HepG2 (cell line): Measurements from ENCODE around the gene ATP5F1A. TPM values are rescaled to one million over a fixed set of nuclear protein-coding genes. Genes with fewer than 3 reads are reported as not detected.
A peak's percentile ranks its signal among the peaks of the same experiment; 100 is the strongest.

Experiments
- AHR ChIP-seq: IDR thresholded peaks from 2 replicates; pipeline ENCODE4 v1.6.1; 2018; ENCODE audit warnings: missing genetic modification reagents, missing compliant biosample characterization
- ARID2 ChIP-seq: sonication (generic); formaldehyde crosslinking; IDR thresholded peaks from 2 replicates; pipeline ENCODE4 v1.8.1; 2022; ENCODE audit warnings: mild to moderate bottlenecking, missing genetic modification reagents, borderline replicate concordance
- ETS1 ChIP-seq: sonication (generic); formaldehyde crosslinking; IDR thresholded peaks from 2 replicates; pipeline ENCODE4 v1.4.0; 2020; ENCODE audit warnings: missing genetic modification reagents
- KDM4B ChIP-seq: sonication (generic); formaldehyde crosslinking; IDR thresholded peaks from 2 replicates; pipeline ENCODE4 v1.4.0; 2020; ENCODE audit warnings: missing genetic modification reagents
- MATR3 ChIP-seq: sonication (generic); formaldehyde crosslinking; IDR thresholded peaks from 2 replicates; pipeline ENCODE4 v1.4.0; 2020; ENCODE audit warnings: missing genetic modification reagents
- MTF2 ChIP-seq: sonication (generic); formaldehyde crosslinking; IDR thresholded peaks from 2 replicates; pipeline ENCODE4 v1.5.0; 2020; ENCODE audit warnings: missing genetic modification reagents, borderline replicate concordance
- NR2F1 ChIP-seq, 2 experiments: fragments of 450-650 bp in 1 of 2; formaldehyde crosslinking in 1 of 2; IDR thresholded peaks; 2 replicates each; pipeline versions ENCODE4 v1.5.0 to v1.6.1; 2016 to 2020; ENCODE audit warnings: mild to moderate bottlenecking in 1 of 2, missing compliant biosample characterization in 1 of 2, missing genetic modification reagents in 1 of 2, moderate library complexity in 1 of 2
- SP2 ChIP-seq: sonication (generic); formaldehyde crosslinking; IDR thresholded peaks from 2 replicates; pipeline ENCODE4 v1.5.1; 2020; ENCODE audit warnings: mild to moderate bottlenecking, missing genetic modification reagents
- TOE1 ChIP-seq: sonication (generic); formaldehyde crosslinking; IDR thresholded peaks from 2 replicates; pipeline ENCODE4 v1.4.0; 2020; ENCODE audit warnings: mild to moderate bottlenecking, missing genetic modification reagents
- ZBTB1 ChIP-seq: sonication (generic); formaldehyde crosslinking; IDR thresholded peaks from 2 replicates; pipeline ENCODE4 v1.4.0; 2020; ENCODE audit warnings: missing genetic modification reagents, borderline replicate concordance
- ZBTB21 ChIP-seq: sonication (generic); formaldehyde crosslinking; IDR thresholded peaks from 2 replicates; pipeline ENCODE4 v1.4.0; 2020; ENCODE audit warnings: missing genetic modification reagents
- ZBTB39 ChIP-seq: sonication (generic); formaldehyde crosslinking; IDR thresholded peaks from 2 replicates; pipeline ENCODE4 v1.5.0; 2020; ENCODE audit warnings: missing genetic modification reagents
- ZBTB42 ChIP-seq: sonication (generic); formaldehyde crosslinking; IDR thresholded peaks from 2 replicates; pipeline ENCODE4 v1.5.0; 2020; ENCODE audit warnings: mild to moderate bottlenecking, missing genetic modification reagents
- ZFYVE20 ChIP-seq: sonication (generic); formaldehyde crosslinking; IDR thresholded peaks from 2 replicates; pipeline ENCODE4 v1.8.0; 2023; ENCODE audit warnings: low read depth, mild to moderate bottlenecking, moderate library complexity, missing genetic modification reagents, borderline replicate concordance
- ZNF20 ChIP-seq: sonication (generic); formaldehyde crosslinking; IDR thresholded peaks from 2 replicates; pipeline ENCODE4 v1.4.0; 2020; ENCODE audit warnings: mild to moderate bottlenecking, moderate library complexity, missing genetic modification reagents
- ZNF292 ChIP-seq: sonication (generic); formaldehyde crosslinking; IDR thresholded peaks from 2 replicates; pipeline ENCODE4 v1.8.1; 2022; ENCODE audit warnings: mild to moderate bottlenecking, low read depth, missing genetic modification reagents, borderline replicate concordance
- ZNF354B ChIP-seq: sonication (generic); formaldehyde crosslinking; IDR thresholded peaks from 2 replicates; pipeline ENCODE4 v1.8.0; 2022; ENCODE audit warnings: mild to moderate bottlenecking, missing genetic modification reagents
- ZNF367 ChIP-seq: sonication (generic); formaldehyde crosslinking; IDR thresholded peaks from 2 replicates; pipeline ENCODE4 v1.4.0; 2020; ENCODE audit warnings: missing genetic modification reagents, borderline replicate concordance
- ZNF382 ChIP-seq: sonication (generic); formaldehyde crosslinking; IDR thresholded peaks from 2 replicates; pipeline ENCODE4 v1.5.0; 2020; ENCODE audit warnings: missing genetic modification reagents, mild to moderate bottlenecking, borderline replicate concordance
- ZNF484 ChIP-seq: sonication (generic); formaldehyde crosslinking; IDR thresholded peaks from 2 replicates; pipeline ENCODE4 v1.5.1; 2020; ENCODE audit warnings: mild to moderate bottlenecking, low read depth, missing genetic modification reagents, borderline replicate concordance
- ZNF543 ChIP-seq: sonication (generic); formaldehyde crosslinking; IDR thresholded peaks from 2 replicates; pipeline ENCODE4 v1.4.0; 2020; ENCODE audit warnings: mild to moderate bottlenecking, missing genetic modification reagents
- ZNF572 ChIP-seq: sonication (generic); formaldehyde crosslinking; IDR thresholded peaks from 2 replicates; pipeline ENCODE4 v1.5.1; 2020; ENCODE audit warnings: mild to moderate bottlenecking, missing genetic modification reagents
- ZNF614 ChIP-seq: IDR thresholded peaks from 2 replicates; pipeline ENCODE4 v1.6.1; 2018; ENCODE audit warnings: missing biosample characterization, missing genetic modification reagents, inconsistent platforms, borderline replicate concordance
- ZNF639 ChIP-seq: conservative IDR thresholded peaks from 2 replicates; pipeline ENCODE4 v1.6.1; 2018; ENCODE audit warnings: missing genetic modification reagents
- ZNF768 ChIP-seq: sonication (generic); formaldehyde crosslinking; IDR thresholded peaks from 2 replicates; pipeline ENCODE4 v1.4.0; 2020; ENCODE audit warnings: missing genetic modification reagents
- ZNF780A ChIP-seq: sonication (generic); formaldehyde crosslinking; IDR thresholded peaks from 2 replicates; pipeline ENCODE4 v1.8.0; 2022; ENCODE audit warnings: mild to moderate bottlenecking, missing genetic modification reagents, moderate library complexity
- polyA plus RNA-seq, 8 experiments: library from polyadenylated mRNA; depleted of rRNA in 3 of 8; stranded (reverse) in 7 of 8; unstranded in 1 of 8; fragments of >200 nt; fragmentation: Illumina TruSeq in 4 of 8; extraction: Trizol in 4 of 8; gene quantifications; 2 replicates each; pipeline versions ENCODE4 v1.2.1 to v1.2.3, GENCODE V29; 2011 to 2016; ENCODE audit warnings: low read depth in 4 of 8, missing spikeins in 1 of 8, mixed read lengths in 1 of 8; ENCODE audit not compliant: insufficient read depth in 1 of 8
- total RNA-seq, 5 experiments: library from RNA; depleted of rRNA; stranded (reverse); fragments of >200 nt; fragmentation: Illumina TruSeq; extraction: Trizol; gene quantifications; 2 replicates each; pipeline ENCODE4 v1.2.3, GENCODE V29; 2016; ENCODE audit warnings: low read depth in 1 of 5

Gene ATP5F1A
- total and polyA plus RNA-seq, 2 of the 13 experiments (the other 11 are each of a cell fraction or from before 2014, with no cell fraction given) = 459 to 922 TPM

GRCh38 chr18:46071653-46072375, 26.3 kb downstream of the ATP5F1A start, which contains the start of gene PSTPIP2 (continued):
- TF ChIP-seq ZNF354B (CRISPR knock-in tag) = no peak
- TF ChIP-seq ZNF780A = no peak
- TF ChIP-seq ARID2 (CRISPR knock-in tag) = no peak
- TF ChIP-seq SP2 (CRISPR knock-in tag) = no peak
- no peak for TF ChIP-seq ZNF382
- TF ChIP-seq AHR (CRISPR knock-in tag) = no peak
- TF ChIP-seq ZNF614 (CRISPR knock-in tag) = no peak
- no peak for TF ChIP-seq ZNF572 (CRISPR knock-in tag)
- no peak for TF ChIP-seq KDM4B (CRISPR knock-in tag)
- no peak for TF ChIP-seq ZNF20 (CRISPR knock-in tag)
- TF ChIP-seq TOE1 (CRISPR knock-in tag) = no peak
- TF ChIP-seq ZNF639 = no peak
- TF ChIP-seq ZBTB1 (CRISPR knock-in tag) = no peak
- TF ChIP-seq ZNF292 = no peak
- TF ChIP-seq ZNF484 = no peak
- TF ChIP-seq ZBTB21 (CRISPR knock-in tag) = no peak
- no peak for TF ChIP-seq MATR3 (CRISPR knock-in tag)
- no peak for TF ChIP-seq ZNF367
- TF ChIP-seq MTF2 (CRISPR knock-in tag) = peak; percentile 49; the same call in 1 of the 2 replicates
- peak; percentile 10; the same call in 1 of the 2 replicates for TF ChIP-seq ZNF768 (CRISPR knock-in tag)
- TF ChIP-seq ZBTB39 = no peak
- TF ChIP-seq ZFYVE20 (CRISPR knock-in tag) = 0 out of 2 replicates have a peak, but pooled peaks have one; percentile 64
- TF ChIP-seq ZBTB42 (CRISPR knock-in tag) = no peak
- TF ChIP-seq ETS1 (CRISPR knock-in tag) = no peak
- no peak for TF ChIP-seq NR2F1 (CRISPR knock-in tag; IDR thresholded peaks at IDR 0.05)
- TF ChIP-seq ZNF543 (CRISPR knock-in tag) = no peak
